Lung (tissue), 12 donors: ENCODE data around the gene TWIST2. TPM values are rescaled to one million over a fixed set of nuclear protein-coding genes. Genes with fewer than 3 reads are reported as not detected.

Source experiments
- ATAC-seq: fragments of 200-7000 bp; cut with Tn5 transposase; one replicate; pipeline ENCODE4 v1.9.1; 2020; ENCODE audit warnings: moderate number of reproducible peaks; ENCODE audit not compliant: insufficient read depth, low FRiP score
- DNase-seq, 3 donors: peaks; one replicate each; pipeline ENCODE4 v3.0.0-alpha.2; 2013 to 2017
- H3K27ac ChIP-seq, 2 donors: one replicate each; pipeline ENCODE4 v1.5.1; 2013; ENCODE audit warnings: mild to moderate bottlenecking in 2 of 2, moderate library complexity in 2 of 2, control low read depth in 1 of 2, inconsistent platforms in 1 of 2, low read depth in 1 of 2, low read length in 1 of 2
- H3K27me3 ChIP-seq, 3 donors: one replicate each; pipeline ENCODE4 v1.5.1; 2013; ENCODE audit warnings: low read length in 2 of 3; ENCODE audit not compliant: control insufficient read depth in 3 of 3, insufficient read depth in 3 of 3
- H3K36me3 ChIP-seq, 4 donors: one replicate each; pipeline ENCODE4 v1.5.1; 2013; ENCODE audit warnings: low read length in 4 of 4, mild to moderate bottlenecking in 1 of 4, moderate library complexity in 1 of 4; ENCODE audit not compliant: control insufficient read depth in 4 of 4, insufficient read depth in 4 of 4
- H3K4me1 ChIP-seq, 5 donors: one replicate each; pipeline ENCODE4 v1.5.1; 2013; ENCODE audit warnings: low read length in 5 of 5, mild to moderate bottlenecking in 2 of 5, moderate library complexity in 1 of 5; ENCODE audit not compliant: control insufficient read depth in 5 of 5, insufficient read depth in 5 of 5
- H3K4me3 ChIP-seq: one replicate; pipeline ENCODE4 v1.5.1; 2013; ENCODE audit warnings: mild to moderate bottlenecking, control low read depth, moderate library complexity
- H3K9ac ChIP-seq, 2 donors: one replicate each; pipeline ENCODE4 v1.5.1; 2013; ENCODE audit warnings: low read length in 2 of 2, control low read depth in 1 of 2; ENCODE audit not compliant: insufficient read depth in 1 of 2
- H3K9me3 ChIP-seq, 4 donors: one replicate each; pipeline ENCODE4 v1.5.1; 2013; ENCODE audit warnings: low read length in 3 of 4, mild to moderate bottlenecking in 1 of 4, moderate library complexity in 1 of 4; ENCODE audit not compliant: control insufficient read depth in 4 of 4, insufficient read depth in 3 of 4
- CTCF ChIP-seq: IDR thresholded peaks from 2 replicates; pipeline ENCODE4 v1.5.1; 2012; ENCODE audit warnings: mild to moderate bottlenecking; ENCODE audit errors: control extremely low read depth, extremely low read depth
- WGBS, 2 donors: extraction: QIAGEN DNeasy Blood & Tissue Kit; methylation state at CpG; one replicate each; pipeline ENCODE4 v1.1.7; 2013; 5-methylcytosine and 5-hydroxymethylcytosine counted together
- polyA plus RNA-seq, 2 donors: library from polyadenylated mRNA; stranded (reverse); fragments of 200-250 nt; gene quantifications; one replicate each; pipeline ENCODE4 v1.2.1, GENCODE V29; 2013
- total RNA-seq, 2 donors: library from RNA; depleted of rRNA in 1 of 2; stranded (reverse); fragments of >200 nt in 1 of 2; gene quantifications; one replicate each; pipeline ENCODE4 v1.2.1, GENCODE V29; 2014 to 2021
- donor health status: control.
- donor health status: control.
- donor health status: Bipolar disorder and iron deficiency.
- donor health status: healthy.
- donor health status: DM: yes; HTN: yes; CAD: no.

TWIST2 gene
- total and polyA plus RNA-seq, 4 donors = 10.1 to 14.8 (median 11.7) TPM

- H3K27ac ChIP-seq = no peak overlapping the region
- DNase-seq = no peak
- peaks cover 0 to 2% (median 0%) of the 10 kb centered on the region in 5 donors for H3K4me1 ChIP-seq
- no peak for TF ChIP-seq CTCF
- peaks cover 0 to 3% (median 0%) of the 10 kb centered on the region in 3 donors for H3K27me3 ChIP-seq
- H3K9ac ChIP-seq = no peak overlapping the region
- no peak overlapping the region for H3K4me3 ChIP-seq
- H3K36me3 ChIP-seq = no peaks in the 10 kb centered on the region
- WGBS, 2 donors = 90 to 93% methylated on average over 3 of the region's 3 CpGs
- H3K9me3 ChIP-seq = no peaks in the 10 kb centered on the region
- no peak for ATAC-seq
Observed at GRCh38 chr2:238876232-238876630, 28.3 kb downstream of the TWIST2 start.

- 88 to 92% methylated on average over 8 of the region's 8 CpGs for WGBS, 2 donors
- ATAC-seq = no peak
- H3K9ac ChIP-seq = no peak overlapping the region
Observed at GRCh38 chr2:238878051-238878735, 30.3 kb downstream of the TWIST2 start.

GRCh38 chr2:238879043-238879442 is 31.2 kb downstream of the TWIST2 start:
- H3K27ac ChIP-seq = no peak overlapping the region
- H3K9me3 ChIP-seq = no peaks in the 10 kb centered on the region
- no peak for ATAC-seq
- no peak for DNase-seq
- 81 to 87% methylated on average over 6 of the region's 6 CpGs for WGBS, 2 donors
- H3K9ac ChIP-seq = no peak overlapping the region
- peaks cover 0 to 9% (median 0%) of the 10 kb centered on the region in 5 donors for H3K4me1 ChIP-seq
- no peak for TF ChIP-seq CTCF
- H3K36me3 ChIP-seq = no peaks in the 10 kb centered on the region
- H3K4me3 ChIP-seq = no peak overlapping the region
- H3K27me3 ChIP-seq = peaks cover 0 to 3% (median 0%) of the 10 kb centered on the region in 3 donors

More at GRCh38 chr2:238878051-238878735, 30.3 kb downstream of the TWIST2 start:
- DNase-seq = no peak
- no peak overlapping the region for H3K4me3 ChIP-seq
- no peaks in the 10 kb centered on the region for H3K36me3 ChIP-seq
- H3K27ac ChIP-seq = no peak overlapping the region
- no peak for TF ChIP-seq CTCF
- peaks cover 0 to 4% (median 0%) of the 10 kb centered on the region in 5 donors for H3K4me1 ChIP-seq
- H3K27me3 ChIP-seq = peaks cover 0 to 3% (median 0%) of the 10 kb centered on the region in 3 donors
- H3K9me3 ChIP-seq = no peaks in the 10 kb centered on the region
